HTERT RPE-1 (cell line): Measurements from ENCODE around the gene EXOC6B.

ENCODE experiments used
- in situ Hi-C: fragments of 300-500 bp; cut with MboI; formaldehyde crosslinking; loops from 4 replicates; pipeline ENCODE4 v1.14.3; 2020; ENCODE audit warnings: low sequenced_read_pairs

The EXOC6B gene

DNA sequence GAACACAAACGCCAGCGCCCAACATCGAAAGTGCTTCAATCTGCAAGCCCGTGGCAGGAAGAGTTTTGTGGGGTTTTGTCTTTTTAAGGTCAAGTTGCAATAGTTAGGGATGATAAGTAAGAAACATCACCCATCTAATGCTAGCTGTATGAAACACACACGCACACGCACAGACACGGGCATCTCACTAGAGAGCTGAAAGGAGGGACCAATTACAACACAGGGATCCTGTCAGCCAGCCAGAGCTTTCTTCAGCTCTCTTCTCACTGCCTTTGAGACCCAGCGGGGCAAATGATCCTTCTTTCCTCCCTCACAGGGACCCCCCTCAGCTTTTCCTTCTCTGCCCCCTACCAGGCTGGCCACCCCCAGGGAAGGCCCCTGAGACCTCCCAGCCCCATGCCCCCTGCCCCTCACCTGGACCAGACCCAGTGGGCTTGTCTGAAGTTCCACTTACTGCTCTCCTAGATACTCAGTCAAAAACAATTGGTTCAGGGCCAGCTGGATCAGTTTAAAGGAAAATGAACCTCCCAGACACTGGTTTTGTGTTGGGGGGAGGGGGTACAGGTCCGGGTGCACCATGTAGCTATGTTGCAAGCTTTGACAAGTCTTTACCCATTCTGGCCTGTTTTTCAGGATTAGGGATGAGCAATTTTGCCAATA, 696.0 kb downstream of the EXOC6B start:
- in situ Hi-C loops = no loop called here

DNA sequence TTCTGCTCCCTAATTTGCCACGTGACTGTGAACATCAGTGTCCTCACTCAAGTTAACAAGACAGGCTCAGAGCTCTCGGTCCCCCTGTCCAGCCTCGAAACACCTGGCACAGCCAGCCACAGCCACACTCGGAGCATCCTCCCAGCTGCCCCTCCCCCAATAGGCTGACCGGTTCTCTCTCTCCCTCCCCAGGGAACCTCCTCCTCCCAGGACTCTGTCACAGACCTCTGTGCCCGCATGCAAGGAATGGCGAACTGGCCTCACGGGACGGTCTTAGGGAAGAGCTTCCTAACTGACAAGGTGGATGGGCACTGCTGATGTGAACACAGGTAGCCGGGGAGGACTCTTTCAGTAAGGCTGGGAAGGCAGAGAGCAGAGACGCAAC, 697.0 kb downstream of the EXOC6B start:
- in situ Hi-C loops = no loop called here

DNA sequence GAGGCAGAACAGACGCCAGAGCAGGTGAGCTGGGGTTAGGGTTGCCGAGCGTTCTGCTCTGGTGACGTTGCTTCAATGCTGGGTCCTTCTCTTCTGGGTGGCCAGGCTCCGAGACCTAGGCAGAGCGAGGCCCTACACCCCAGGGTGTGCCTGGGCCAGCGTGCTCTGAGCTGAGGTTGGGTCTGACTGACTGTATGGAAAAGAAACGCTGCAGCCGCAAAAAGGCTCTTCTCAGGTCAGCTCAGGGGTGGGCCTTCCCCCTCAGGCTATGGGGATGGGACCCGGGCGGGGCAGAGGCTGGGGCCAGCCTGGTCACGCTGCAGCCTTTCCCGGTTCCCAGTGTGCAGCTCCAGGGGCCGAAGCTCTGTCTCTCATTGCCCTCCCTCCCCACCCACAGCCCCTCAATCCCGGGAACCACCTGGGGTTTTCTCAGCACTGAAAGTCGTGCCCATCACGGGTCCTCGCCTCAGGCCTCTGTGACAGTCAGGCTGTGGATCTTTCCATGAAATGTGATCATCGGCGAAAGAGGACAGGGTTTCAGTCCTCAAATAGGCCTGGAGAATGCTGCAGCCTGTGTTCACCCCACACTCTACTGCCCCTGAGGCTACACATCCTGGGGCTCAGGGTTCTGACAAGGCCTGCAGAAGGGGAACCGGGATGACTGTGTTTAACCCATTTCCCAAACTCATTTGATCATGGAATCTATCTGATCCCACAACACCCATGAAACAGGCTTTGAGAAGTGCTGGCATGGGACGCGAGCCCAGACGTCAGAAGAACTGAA, 697.6 kb downstream of the EXOC6B start:
- in situ Hi-C loops = no loop called here

DNA sequence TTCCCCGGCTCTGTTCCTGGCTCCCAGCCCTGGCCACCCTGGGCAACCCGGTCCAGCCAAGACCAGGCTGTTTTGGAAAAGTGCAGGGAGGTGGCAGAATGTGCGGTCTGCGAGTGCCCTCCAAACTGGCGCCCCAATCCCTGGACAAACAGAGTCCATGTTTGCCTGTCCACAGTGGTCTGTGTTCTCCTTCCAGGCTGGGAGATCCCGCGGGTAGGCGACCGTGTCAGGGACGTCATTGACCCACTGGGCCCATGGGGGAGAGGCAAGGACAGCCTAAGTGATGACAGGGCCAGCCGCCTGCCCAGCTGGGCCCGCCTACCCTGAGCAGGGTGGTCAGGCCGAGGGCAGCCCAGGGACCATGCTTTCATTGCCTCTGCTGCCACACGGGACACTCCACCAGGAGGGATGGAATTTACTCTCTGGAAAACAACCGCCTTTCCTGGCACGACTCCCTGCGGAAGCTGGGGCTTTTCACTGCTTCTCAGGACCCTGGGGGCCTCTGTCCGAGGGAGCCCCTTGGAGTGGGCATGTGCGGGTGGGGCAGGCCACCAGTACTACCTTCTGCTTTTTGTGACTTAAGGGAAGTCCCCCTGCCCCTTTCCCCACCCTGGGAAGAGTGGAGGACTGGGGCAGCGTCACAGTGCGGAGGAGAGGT, 698.3 kb downstream of the EXOC6B start:
- in situ Hi-C loops = no loop called here

DNA sequence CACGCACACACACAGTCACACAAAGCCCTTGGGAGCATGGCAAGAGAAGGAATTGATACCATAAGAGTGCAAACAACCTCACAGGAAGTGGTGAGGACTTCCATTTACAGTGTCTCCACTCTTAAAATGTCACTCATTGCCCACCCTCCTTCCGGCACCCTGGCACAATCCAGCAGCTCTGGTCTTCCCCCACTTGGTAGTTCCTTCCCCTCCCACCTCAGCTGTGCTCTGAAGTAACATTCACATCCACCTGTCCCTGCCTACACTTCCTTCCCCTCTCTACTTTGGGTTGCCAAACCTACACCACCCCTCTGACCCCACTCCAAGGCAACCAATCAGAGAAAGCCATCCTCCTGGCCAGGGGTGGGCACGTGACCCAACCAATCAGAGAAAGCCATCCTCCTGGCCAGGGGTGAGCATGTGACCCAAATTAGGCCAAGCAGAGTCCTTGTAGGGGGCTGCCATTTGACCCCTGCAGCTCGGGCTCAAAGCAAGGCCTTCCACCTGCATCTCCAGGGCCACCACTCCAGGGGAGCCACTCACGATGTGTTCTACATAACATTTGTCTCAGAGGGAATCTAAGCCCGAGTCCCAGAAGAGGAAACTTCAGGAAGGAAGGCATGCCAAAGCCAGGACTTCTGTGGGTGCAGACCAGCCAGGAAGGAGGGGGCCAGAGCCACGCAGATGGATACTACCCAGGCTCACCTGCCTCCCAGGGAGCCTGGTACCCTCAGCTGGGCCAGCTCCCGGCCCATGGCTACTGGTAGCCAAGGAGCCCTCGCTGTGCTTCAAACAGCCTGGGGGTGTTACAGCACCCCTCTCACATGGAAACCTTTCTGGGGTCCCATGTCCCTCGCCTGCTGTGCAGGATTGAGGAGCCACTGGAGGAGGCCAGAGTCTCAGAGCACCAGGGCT, 699.4 kb downstream of the EXOC6B start:
- in situ Hi-C loops = no loop called here
